ENCODE results near the gene DUOXA2. TPM values are rescaled to one million over a fixed set of nuclear protein-coding genes. Genes with fewer than 3 reads are reported as not detected.
A peak's percentile ranks its signal among the peaks of the same experiment; 100 is the strongest.

DUOXA2 gene
- total RNA-seq, 2 donors from 2014 or later, result 30.2 to 48.5 TPM

DNA sequence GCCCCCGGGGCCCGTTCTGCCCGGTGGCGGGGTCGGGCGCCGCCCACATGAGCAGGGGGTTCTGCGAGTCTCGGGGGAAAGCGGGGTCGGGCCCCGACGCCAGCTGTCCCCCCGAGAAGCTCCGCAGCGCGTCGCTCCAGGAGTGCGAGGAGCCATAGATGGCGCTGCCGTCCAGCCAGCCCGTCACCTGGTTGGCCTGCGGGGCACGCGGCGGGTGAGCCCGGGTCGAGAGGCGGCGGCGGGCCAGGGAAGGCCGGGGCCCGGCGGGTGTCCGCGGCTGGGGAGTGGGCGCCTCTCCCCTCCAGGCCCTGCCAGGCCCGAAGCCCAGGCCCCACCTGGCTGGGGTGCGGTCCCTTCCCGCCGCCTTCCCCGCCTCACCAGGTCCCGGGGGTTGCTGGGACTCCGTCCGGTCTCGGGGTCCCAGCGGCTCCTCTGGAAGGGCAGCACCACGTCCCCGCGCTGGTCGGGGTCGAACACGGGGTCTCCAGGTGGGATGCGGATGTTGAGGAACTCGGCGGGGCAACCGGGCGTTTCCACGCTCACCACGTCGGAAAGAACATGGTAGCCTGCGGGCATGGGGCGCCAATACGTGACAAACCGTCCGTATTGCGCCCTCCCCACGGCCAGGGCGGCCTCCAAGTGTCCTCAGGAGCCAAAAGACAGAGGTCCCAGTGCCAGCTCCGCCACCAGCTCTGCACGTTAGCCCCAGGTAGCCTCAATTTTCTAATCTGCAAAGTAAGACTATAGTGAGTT is 2.6 kb upstream of the DUOXA2 start:
- no peaks in the 10 kb centered on the region for H3K9me3 ChIP-seq
- H3K27me3 ChIP-seq, result peaks cover 46% of the 10 kb centered on the region
- H3K36me3 ChIP-seq, result no peaks in the 10 kb centered on the region
- no peak for DNase-seq
- H3K4me1 ChIP-seq, result no peaks in the 10 kb centered on the region
- TF ChIP-seq, protein P1, sequence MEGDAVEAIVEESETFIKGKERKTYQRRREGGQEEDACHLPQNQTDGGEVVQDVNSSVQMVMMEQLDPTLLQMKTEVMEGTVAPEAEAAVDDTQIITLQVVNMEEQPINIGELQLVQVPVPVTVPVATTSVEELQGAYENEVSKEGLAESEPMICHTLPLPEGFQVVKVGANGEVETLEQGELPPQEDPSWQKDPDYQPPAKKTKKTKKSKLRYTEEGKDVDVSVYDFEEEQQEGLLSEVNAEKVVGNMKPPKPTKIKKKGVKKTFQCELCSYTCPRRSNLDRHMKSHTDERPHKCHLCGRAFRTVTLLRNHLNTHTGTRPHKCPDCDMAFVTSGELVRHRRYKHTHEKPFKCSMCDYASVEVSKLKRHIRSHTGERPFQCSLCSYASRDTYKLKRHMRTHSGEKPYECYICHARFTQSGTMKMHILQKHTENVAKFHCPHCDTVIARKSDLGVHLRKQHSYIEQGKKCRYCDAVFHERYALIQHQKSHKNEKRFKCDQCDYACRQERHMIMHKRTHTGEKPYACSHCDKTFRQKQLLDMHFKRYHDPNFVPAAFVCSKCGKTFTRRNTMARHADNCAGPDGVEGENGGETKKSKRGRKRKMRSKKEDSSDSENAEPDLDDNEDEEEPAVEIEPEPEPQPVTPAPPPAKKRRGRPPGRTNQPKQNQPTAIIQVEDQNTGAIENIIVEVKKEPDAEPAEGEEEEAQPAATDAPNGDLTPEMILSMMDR (IDR thresholded peaks at IDR 0.05), result no peak
- H3K4me3 ChIP-seq, result peak overlapping the region; percentile 48
- intact Hi-C loops (cut with DNase I), result no loop called here
- no peak overlapping the region for H3K9ac ChIP-seq (ENCODE audit: low read depth in 2 of 2, low read length in 2 of 2)
- no peak overlapping the region for H3K27ac ChIP-seq

DNA sequence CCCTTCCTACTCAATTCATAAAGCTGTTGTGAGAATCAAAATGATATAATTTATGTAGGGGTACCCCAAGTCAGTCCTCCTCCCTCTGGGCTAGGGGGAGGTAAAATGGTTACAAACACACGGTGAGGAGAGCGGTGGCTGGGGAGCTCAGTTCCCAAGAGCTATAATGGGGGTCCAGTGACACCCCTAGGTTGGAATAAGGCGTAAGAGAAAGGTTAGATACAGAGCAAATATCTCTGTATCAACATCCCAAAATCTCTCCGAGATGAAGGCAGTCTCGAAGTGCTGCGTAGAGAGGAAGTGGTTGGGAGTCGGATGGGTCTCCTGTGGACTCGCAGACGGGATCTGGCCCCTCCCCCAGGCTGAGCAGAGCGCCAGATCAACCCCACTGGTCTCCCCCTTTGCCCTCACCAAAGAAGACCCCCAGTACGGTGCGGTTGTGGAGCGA is 2.0 kb upstream of the DUOXA2 start:
- no peak for DNase-seq
- TF ChIP-seq, protein P1 (IDR thresholded peaks at IDR 0.05), result no peak
- no peaks in the 10 kb centered on the region for H3K4me1 ChIP-seq
- no peak overlapping the region for H3K27ac ChIP-seq
- H3K4me3 ChIP-seq, result peak overlapping the region; percentile 48
- intact Hi-C loops (cut with DNase I), result no loop called here
- peaks cover 52% of the 10 kb centered on the region for H3K27me3 ChIP-seq
- H3K9ac ChIP-seq (ENCODE audit: low read depth in 2 of 2, low read length in 2 of 2), result no peak overlapping the region
- H3K9me3 ChIP-seq, result no peaks in the 10 kb centered on the region
- no peaks in the 10 kb centered on the region for H3K36me3 ChIP-seq

GRCh38 chr15:45112591-45113379 is 1.3 kb upstream of the DUOXA2 start:
- TF ChIP-seq, protein P1 (IDR thresholded peaks at IDR 0.05), result no peak
- intact Hi-C loops (cut with DNase I), result no loop called here
- H3K4me1 ChIP-seq, result peaks cover 1% of the 10 kb centered on the region
- no peaks in the 10 kb centered on the region for H3K36me3 ChIP-seq
- H3K27me3 ChIP-seq, result peaks cover 57% of the 10 kb centered on the region
- H3K9ac ChIP-seq (ENCODE audit: low read depth in 2 of 2, low read length in 2 of 2), result peak overlapping the region in 1 of 2 donors; percentile 12
- DNase-seq, result no peak
- H3K27ac ChIP-seq, result no peak overlapping the region
- peak overlapping the region; percentile 48 for H3K4me3 ChIP-seq
- H3K9me3 ChIP-seq, result no peaks in the 10 kb centered on the region

DNA sequence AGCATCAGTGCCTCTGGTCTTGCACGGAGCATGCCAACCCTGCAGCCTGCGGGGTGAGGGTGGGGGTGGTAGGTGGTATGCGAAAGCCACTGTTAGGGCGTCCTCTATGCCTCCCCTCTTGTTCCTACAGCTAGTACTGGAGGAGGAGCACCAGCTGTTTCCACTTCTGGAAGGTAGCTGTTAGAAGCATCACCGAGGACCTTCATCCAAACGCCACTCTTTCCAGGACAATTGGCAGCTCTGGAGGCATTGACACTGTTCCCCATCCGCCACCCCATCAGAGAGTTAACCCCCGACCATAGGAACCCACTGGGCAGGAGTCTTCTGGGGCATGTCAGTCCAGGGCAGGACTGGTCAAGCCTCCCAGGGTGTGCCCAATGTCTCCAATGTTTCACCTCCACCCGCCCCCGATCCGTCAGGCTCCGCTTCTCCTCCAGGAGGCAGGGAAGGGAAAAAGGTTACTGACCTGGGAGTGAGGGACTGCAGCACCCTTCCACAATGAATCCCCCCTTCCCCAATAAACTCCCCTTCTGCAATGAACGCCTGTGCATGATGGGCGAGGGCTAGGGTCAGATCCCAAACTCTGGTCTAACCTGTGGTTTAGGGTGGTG is 641 bp upstream of the DUOXA2 start:
- no peak for DNase-seq
- peaks cover 3% of the 10 kb centered on the region for H3K4me1 ChIP-seq
- H3K9ac ChIP-seq (ENCODE audit: low read depth in 2 of 2, low read length in 2 of 2), result no peak overlapping the region
- intact Hi-C loops (cut with DNase I), result no loop called here
- peaks cover 57% of the 10 kb centered on the region for H3K27me3 ChIP-seq
- peak overlapping the region; percentile 48 for H3K4me3 ChIP-seq
- H3K36me3 ChIP-seq, result no peaks in the 10 kb centered on the region
- no peak overlapping the region for H3K27ac ChIP-seq
- TF ChIP-seq, protein P1 (IDR thresholded peaks at IDR 0.05), result no peak
- H3K9me3 ChIP-seq, result no peaks in the 10 kb centered on the region

DNA sequence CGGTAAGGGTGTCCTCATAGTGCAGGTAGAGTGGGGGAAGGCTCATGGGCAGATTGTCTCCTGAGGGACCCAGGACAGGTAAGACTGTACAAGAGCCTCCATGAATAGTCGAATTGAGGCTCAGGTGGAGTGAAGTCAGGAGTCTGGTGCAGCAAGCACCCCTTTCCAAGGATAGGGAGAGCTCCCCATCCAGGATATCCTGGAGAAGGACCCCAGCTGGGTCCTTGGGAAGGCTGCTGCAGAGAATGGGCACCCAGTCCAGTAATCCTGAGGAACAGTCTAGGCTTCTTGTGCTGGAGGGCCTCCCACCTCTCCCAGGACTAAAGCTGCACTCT is 592 bp downstream of the DUOXA2 start:
- Histone ChIP-seq H3K9me3 (no peaks in the 10 kb centered on the region), H3K36me3 (no peaks in the 10 kb centered on the region), H3K27ac (no peak overlapping the region), H3K27me3 (peaks cover 57% of the 10 kb centered on the region), H3K9ac (ENCODE audit: low read depth in 2 of 2, low read length in 2 of 2) (no peak overlapping the region), H3K4me1 (peaks cover 3% of the 10 kb centered on the region), H3K4me3 (peak overlapping the region; percentile 48)
- intact Hi-C loops (cut with DNase I), result loop anchor here (5.0 kb wide), 2 partner anchors 62 to 147 kb away; no protein-coding TSS in a partner anchor
- TF ChIP-seq, protein P1 (IDR thresholded peaks at IDR 0.05), result no peak
- DNase-seq, result no peak
